ENCODE measurements around the gene ABCE1. TPM values are rescaled to one million over a fixed set of nuclear protein-coding genes. Genes with fewer than 3 reads are reported as not detected.
"Not testable (repeated sequence)": the region's sequence is repeated elsewhere in the genome, so short reads cannot be mapped to it uniquely, and the experiment has no call there.

Gene ABCE1
- total RNA-seq, 1 donor from 2014 or later, result 123 TPM

DNA sequence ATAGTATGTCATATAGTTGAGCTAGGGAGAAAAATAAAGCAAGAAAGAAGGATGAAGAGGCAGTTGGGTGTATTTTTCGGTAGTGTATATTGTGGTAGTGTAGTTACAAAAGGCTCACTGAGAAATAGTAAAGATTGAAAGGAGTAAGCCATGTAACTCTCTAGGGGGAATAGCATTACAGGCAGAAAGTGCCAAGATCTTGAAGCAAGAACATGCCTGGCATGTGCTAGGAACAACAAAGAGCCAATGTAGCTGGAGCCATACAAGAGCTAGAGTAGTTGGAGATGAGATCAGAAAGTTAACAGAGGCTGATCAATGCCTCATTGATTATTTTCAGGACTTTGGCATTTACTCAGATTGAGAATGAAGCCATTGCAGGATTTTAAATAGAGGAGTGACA, 3.0 kb downstream of the ABCE1 start:
- no peak for DNase-seq (ENCODE audit: extremely low read depth, low read depth, low spot score)

DNA sequence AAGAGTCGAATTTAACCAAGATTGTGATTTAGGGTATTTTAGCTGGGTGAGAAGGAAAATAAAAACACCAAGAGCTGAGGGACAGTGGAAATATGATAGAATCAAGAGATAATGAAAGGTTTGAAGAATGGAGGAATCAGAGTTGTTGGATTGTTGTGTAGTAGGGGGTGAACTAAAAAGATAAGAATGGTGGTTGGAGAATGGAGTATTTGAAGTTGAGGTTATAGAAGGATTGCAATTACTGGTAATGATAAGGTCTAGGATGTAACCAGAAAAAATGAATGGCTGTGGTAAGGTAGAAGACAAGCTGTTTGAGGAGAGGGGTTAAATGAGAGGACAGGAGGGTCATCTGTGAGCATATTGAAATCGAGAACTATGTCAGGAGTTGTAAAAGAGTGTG, 4.5 kb downstream of the ABCE1 start:
- no peak for DNase-seq (ENCODE audit: extremely low read depth, low read depth, low spot score)

GRCh38 chr4:145103496-145103895, 5.4 kb downstream of the ABCE1 start:
- no peak for DNase-seq (ENCODE audit: extremely low read depth, low read depth, low spot score)

DNA sequence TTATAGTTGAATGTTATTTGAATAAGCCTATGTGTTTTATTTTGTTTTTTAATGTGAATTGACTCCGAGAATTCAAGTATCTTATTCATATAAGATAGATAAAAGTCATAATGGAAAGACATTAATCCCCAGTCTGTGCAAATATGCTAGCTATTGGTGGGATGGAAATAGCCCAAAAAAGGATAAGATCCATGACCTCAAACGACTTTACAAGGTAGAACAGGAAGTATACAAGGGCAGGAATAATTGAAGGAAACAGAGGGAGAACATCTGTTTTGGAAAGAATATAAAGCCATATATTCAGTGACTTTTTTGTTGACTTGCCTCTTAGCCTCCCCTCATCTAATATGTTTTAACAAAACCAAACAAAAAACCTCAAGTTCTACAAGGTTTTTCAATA, 9.0 kb downstream of the ABCE1 start:
- no peak for DNase-seq (ENCODE audit: extremely low read depth, low read depth, low spot score)

- DNase-seq (ENCODE audit: extremely low read depth, low read depth, low spot score), result no peak
Measured at GRCh38 chr4:145108128-145108527, 10.0 kb downstream of the ABCE1 start.

GRCh38 chr4:145125396-145125795, 27.3 kb downstream of the ABCE1 start:
- DNase-seq (ENCODE audit: extremely low read depth, low read depth, low spot score), result no peak

- DNase-seq (ENCODE audit: extremely low read depth, low read depth, low spot score), result no peak
Measured at GRCh38 chr4:145130130-145130529, 32.0 kb downstream of the ABCE1 start.

DNA sequence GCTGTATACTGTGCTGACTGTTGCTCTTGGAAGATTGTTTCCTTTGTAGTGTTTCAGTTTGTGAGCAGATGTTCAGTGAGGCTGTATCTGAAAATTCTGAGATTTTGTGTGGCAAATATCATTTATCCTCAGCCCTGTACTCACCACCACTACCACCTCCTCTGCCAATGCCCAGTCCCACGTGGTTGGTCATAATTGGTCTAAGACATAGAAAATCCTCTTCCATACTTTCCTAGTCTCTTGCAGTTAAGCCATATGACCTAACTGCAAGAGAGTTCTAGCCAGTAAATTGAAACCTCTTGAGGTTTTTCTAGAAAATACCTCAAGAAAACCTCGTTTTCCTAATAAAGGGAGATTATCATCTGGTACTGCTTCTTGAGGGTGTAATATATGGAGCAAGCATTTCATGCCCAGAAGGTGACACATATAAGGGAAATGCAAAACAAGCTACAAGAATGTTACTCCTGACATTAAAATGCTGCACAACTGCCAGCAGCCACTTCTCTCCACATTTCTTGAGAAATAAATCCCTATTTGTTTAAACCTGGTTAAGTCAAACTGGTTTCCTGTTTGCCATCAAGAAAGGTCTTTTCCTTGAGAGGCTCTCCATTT, 32.8 kb downstream of the ABCE1 start:
- DNase-seq (ENCODE audit: extremely low read depth, low read depth, low spot score), result no peak

GRCh38 chr4:145131848-145132247, 33.7 kb downstream of the ABCE1 start:
- DNase-seq (ENCODE audit: extremely low read depth, low read depth, low spot score), result no peak

- no peak for DNase-seq (ENCODE audit: extremely low read depth, low read depth, low spot score)
Measured at GRCh38 chr4:145132511-145133098, 34.5 kb downstream of the ABCE1 start.

- not testable (repeated sequence) for DNase-seq (ENCODE audit: extremely low read depth, low read depth, low spot score)
Measured at GRCh38 chr4:145136219-145136618, 38.1 kb downstream of the ABCE1 start.

DNA sequence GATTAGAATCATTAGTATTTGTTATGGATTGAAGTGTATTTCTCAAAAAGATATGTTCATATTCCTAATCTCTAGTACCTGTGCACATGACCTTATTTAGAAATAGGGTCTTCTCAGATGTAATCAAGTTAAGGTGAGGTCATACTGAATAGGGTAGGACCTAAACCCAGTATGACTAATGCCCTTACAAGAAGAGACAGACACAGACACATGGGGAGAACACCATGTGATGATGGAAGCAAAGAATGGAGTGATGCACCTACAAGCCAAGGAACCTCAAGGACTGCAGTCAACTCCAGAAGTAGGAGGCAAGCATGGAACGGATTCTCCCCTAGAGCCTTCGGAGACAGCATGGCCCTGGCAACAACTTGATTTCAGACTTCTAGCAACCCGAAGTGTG, 50.9 kb downstream of the ABCE1 start:
- DNase-seq (ENCODE audit: extremely low read depth, low read depth, low spot score), result no peak

GRCh38 chr4:145153181-145153903, 55.2 kb downstream of the ABCE1 start:
- DNase-seq (ENCODE audit: extremely low read depth, low read depth, low spot score), result no peak

DNA sequence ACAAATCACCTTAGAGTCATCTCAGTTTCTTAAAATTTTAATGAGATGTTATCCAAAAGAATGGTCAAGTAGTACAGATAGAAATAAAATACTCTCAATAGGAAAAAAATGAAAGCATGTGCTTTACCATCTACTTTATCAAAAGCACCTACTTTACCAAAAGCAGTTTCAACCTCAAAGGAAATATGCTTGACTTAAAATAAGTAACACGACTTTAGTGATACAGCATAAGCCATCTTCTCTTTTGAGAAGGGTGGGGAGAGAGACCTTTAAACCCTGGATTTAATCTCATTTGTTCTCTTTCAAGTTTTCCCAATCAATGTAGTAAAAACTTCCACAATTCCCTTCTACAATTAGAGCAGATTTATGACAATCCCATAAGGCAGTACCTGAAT, 55.8 kb downstream of the ABCE1 start:
- DNase-seq (ENCODE audit: extremely low read depth, low read depth, low spot score), result no peak

- DNase-seq (ENCODE audit: extremely low read depth, low read depth, low spot score), result no peak
Measured at GRCh38 chr4:145154573-145154972, 56.5 kb downstream of the ABCE1 start.

GRCh38 chr4:145155268-145155870, 57.3 kb downstream of the ABCE1 start:
- DNase-seq (ENCODE audit: extremely low read depth, low read depth, low spot score), result no peak

GRCh38 chr4:145156986-145157385, 58.9 kb downstream of the ABCE1 start:
- DNase-seq (ENCODE audit: extremely low read depth, low read depth, low spot score), result no peak

GRCh38 chr4:145161549-145161948, 63.4 kb downstream of the ABCE1 start:
- no peak for DNase-seq (ENCODE audit: extremely low read depth, low read depth, low spot score)

- DNase-seq (ENCODE audit: extremely low read depth, low read depth, low spot score), result no peak
Measured at GRCh38 chr4:145167887-145168286, 69.8 kb downstream of the ABCE1 start.

DNA sequence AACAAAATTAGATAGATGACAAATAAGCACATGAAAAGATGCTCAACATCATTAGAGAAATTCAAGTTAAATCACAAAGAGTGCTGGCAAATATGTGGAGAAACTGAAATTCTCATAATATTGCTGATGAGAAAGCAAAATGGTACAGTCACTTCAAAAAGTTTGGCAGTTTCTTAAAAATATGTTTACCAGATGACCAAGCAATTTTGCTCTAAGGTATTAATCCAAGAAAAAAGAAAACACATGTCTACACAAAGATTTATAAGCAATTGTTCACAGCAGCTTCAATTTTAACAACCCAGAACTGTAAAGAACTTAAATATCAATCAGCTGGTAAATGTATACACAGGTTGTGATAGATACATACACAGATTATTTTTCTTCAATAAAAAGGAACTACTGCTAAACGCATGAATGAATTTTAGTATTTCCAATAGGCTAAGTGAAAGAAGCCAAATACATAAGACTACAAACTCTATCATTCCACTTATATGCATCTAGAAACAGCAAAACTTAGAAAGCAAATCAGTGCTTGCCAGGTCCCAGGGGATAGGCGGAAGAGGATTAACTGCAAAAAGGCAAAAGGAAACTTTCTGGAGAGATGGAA, 70.6 kb downstream of the ABCE1 start:
- DNase-seq (ENCODE audit: extremely low read depth, low read depth, low spot score), result no peak

GRCh38 chr4:145170223-145170622, 72.1 kb downstream of the ABCE1 start:
- DNase-seq (ENCODE audit: extremely low read depth, low read depth, low spot score), result no peak

Data from glomerular endothelial cell (primary cell).